ENCODE data around the gene ELOA.
"Not testable (repeated sequence)": the region's sequence is repeated elsewhere in the genome, so short reads cannot be mapped to it uniquely, and the experiment has no call there.

Gene ELOA

GRCh38 chr1:23743287-23744152 is at the start of gene ELOA:
Gene ELOA, plus strand, starts transcription at chr1:23743471. Its CDS starts 33 bp downstream, at chr1:23743504.
- DNase-seq: peak; percentile 81

GRCh38 chr1:23693599-23693998 is 49.7 kb upstream of the ELOA start:
- DNase-seq: no peak

GRCh38 chr1:23694371-23694770 is 48.9 kb upstream of the ELOA start:
- no peak for DNase-seq

GRCh38 chr1:23695667-23696066 is 47.6 kb upstream of the ELOA start:
- DNase-seq: no peak

GRCh38 chr1:23696335-23696989 is 46.8 kb upstream of the ELOA start:
- DNase-seq: no peak

GRCh38 chr1:23698466-23698865 is 44.8 kb upstream of the ELOA start:
- DNase-seq: no peak

- DNase-seq: no peak
Observed at GRCh38 chr1:23699280-23700179, 43.7 kb upstream of the ELOA start.

GRCh38 chr1:23701310-23701709 is 42.0 kb upstream of the ELOA start:
- DNase-seq: no peak

- DNase-seq: no peak
Observed at GRCh38 chr1:23701996-23702395, 41.3 kb upstream of the ELOA start.

- DNase-seq: no peak
Observed at GRCh38 chr1:23704834-23705495, 38.3 kb upstream of the ELOA start.

GRCh38 chr1:23709229-23709628 is 34.0 kb upstream of the ELOA start:
- DNase-seq: no peak

GRCh38 chr1:23718482-23718881 is 24.8 kb upstream of the ELOA start:
- DNase-seq: peak; percentile 44

GRCh38 chr1:23719162-23719820 is 24.0 kb upstream of the ELOA start:
- DNase-seq: peak; percentile 8

- no peak for DNase-seq
Observed at GRCh38 chr1:23720256-23720995, 22.8 kb upstream of the ELOA start.

GRCh38 chr1:23722652-23723051 is 20.6 kb upstream of the ELOA start:
- no peak for DNase-seq

GRCh38 chr1:23726686-23727085 is 16.6 kb upstream of the ELOA start:
- no peak for DNase-seq

- DNase-seq: peak; percentile 67
Observed at GRCh38 chr1:23727362-23727811, 15.9 kb upstream of the ELOA start.

- no peak for DNase-seq
Observed at GRCh38 chr1:23732363-23733224, 10.7 kb upstream of the ELOA start.

- DNase-seq: not testable (repeated sequence)
Observed at GRCh38 chr1:23733281-23733680, 10.0 kb upstream of the ELOA start.

- DNase-seq: no peak
Observed at GRCh38 chr1:23736437-23737134, 6.7 kb upstream of the ELOA start.
